Cardiac fibroblast (primary cell): ENCODE results near the gene MEGF11.

Experiments
- DNase-seq, 2 donors: peaks; one replicate each; pipeline versions ENCODE4 v3.0.0 to v3.0.0-alpha.2; 2010; ENCODE audit warnings: low read depth in 2 of 2
- H3K4me3 ChIP-seq, 2 donors: replicated peaks in 1 of 2; 1 replicate in 1 of 2; 2 replicates in 1 of 2; pipeline ENCODE4 v1.5.1; 2011; ENCODE audit warnings: low read depth in 2 of 2, low read length in 2 of 2, mild to moderate bottlenecking in 2 of 2, moderate library complexity in 1 of 2
- TF ChIP-seq, protein P1 (sequence below): IDR thresholded peaks from one replicate; pipeline ENCODE4 v1.5.1; 2011; ENCODE audit warnings: low read depth, mild to moderate bottlenecking, low read length, inconsistent platforms

The MEGF11 gene

DNA sequence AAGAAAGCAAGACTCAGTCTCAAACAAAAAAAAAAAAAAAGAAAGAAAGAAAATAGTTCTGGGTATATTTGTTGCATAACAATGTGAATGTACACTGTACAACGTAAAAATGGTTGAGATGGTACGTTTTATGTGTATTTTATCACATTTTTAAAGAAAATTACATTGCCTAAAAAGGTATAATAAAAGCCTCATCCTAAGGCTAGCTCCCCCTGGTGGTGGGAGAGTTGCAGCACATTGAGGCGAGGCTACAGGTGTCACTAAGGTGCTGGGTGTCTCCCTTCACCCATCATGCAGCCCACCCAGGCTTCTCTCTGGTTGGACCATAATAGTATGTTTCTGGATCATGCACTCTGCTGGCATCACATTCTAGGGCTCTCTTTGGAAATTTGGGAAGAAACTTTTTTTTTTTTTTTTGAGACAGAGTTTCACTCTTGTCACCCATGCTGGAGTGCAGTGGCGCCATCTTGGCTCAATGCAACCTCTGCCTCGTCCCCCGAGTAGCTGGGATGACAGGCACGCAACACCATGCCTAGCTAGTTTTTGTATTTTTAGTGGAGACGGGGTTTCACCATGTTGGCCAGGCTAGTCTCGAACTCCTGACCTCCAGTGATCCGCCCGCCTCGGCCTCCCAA, 396.6 kb downstream of the MEGF11 start:
- H3K4me3 ChIP-seq = no peak overlapping the region
- DNase-seq = peak; percentile 66 to 75

DNA sequence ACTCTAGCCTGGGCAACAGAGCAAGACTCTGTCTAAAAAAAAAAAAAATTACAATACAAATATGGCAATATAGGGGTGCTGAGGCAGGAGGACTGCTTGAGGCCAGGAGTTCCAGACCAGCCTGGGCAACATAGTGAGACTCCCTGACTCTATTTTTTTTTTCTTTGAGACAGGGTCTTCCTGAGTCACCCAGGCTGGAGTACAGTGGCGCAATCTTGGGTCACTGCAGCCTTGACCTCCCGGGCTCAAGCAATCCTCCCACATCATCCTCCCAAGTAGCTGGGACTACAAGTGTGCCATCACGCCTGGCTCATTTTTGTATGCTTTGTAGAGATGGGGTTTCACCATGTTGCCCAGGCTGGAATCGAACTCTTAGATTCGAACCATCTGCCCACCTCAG, 401.6 kb downstream of the MEGF11 start:
- no peak for DNase-seq
- TF ChIP-seq, protein P1, sequence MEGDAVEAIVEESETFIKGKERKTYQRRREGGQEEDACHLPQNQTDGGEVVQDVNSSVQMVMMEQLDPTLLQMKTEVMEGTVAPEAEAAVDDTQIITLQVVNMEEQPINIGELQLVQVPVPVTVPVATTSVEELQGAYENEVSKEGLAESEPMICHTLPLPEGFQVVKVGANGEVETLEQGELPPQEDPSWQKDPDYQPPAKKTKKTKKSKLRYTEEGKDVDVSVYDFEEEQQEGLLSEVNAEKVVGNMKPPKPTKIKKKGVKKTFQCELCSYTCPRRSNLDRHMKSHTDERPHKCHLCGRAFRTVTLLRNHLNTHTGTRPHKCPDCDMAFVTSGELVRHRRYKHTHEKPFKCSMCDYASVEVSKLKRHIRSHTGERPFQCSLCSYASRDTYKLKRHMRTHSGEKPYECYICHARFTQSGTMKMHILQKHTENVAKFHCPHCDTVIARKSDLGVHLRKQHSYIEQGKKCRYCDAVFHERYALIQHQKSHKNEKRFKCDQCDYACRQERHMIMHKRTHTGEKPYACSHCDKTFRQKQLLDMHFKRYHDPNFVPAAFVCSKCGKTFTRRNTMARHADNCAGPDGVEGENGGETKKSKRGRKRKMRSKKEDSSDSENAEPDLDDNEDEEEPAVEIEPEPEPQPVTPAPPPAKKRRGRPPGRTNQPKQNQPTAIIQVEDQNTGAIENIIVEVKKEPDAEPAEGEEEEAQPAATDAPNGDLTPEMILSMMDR = no peak

More for the DNA sequence above, 396.6 kb downstream of the MEGF11 start:
- TF ChIP-seq, protein P1 = peak; percentile 93

DNA sequence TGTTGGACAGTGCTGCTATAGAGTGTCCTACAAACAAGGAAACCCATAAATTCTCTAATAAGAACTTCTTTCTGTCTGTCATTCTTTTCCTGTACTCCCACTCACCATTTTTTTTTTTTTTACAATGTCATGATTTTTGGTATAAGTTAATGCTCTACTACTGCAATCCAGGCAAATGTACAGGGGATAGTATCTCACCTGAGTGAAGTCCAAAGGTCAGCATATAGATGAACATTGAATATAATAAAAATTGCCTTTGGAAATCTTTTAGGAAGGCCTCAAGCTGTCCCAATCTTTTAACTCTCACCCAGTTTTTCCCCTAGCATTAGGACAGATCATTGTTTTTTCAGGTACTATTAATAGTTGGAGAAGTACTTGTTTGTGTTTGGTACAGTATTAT, 405.6 kb downstream of the MEGF11 start:
- no peak overlapping the region for H3K4me3 ChIP-seq
- no peak for DNase-seq
- TF ChIP-seq, protein P1 = no peak

More for the DNA sequence above, 401.6 kb downstream of the MEGF11 start:
- H3K4me3 ChIP-seq = no peak overlapping the region

GRCh38 chr15:65845826-65846519, 407.6 kb downstream of the MEGF11 start:
- DNase-seq = no peak
- H3K4me3 ChIP-seq = no peak overlapping the region
- TF ChIP-seq, protein P1 = no peak
